ENCODE measurements around the gene PIWIL1.

Gene PIWIL1

GRCh38 chr12:130356222-130356621 lies 18.5 kb downstream of the PIWIL1 start:
- no peaks in the 10 kb centered on the region for H3K9me2 ChIP-seq (replicated peaks; ENCODE audit: insufficient read depth, low read length)
- no peaks in the 10 kb centered on the region for H3K36me3 ChIP-seq (ENCODE audit: low read length)
- H3K27me3 ChIP-seq (ENCODE audit: low read length), result no peaks in the 10 kb centered on the region
- TF ChIP-seq CTCF (IDR thresholded peaks at IDR 0.05; ENCODE audit: insufficient read depth, low read length, poor library complexity, severe bottlenecking) (no peak), EZH2phosphoT487 (conservative IDR thresholded peaks at IDR 0.05; ENCODE audit: low read length) (no peak)
- H3K27ac ChIP-seq (ENCODE audit: low read depth, low read length), result no peak overlapping the region
- H3K79me2 ChIP-seq (ENCODE audit: insufficient read depth, low read length), result no peaks in the 10 kb centered on the region
- H4K20me1 ChIP-seq (ENCODE audit: low read depth, low read length), result no peaks in the 10 kb centered on the region
- H3K9ac ChIP-seq (ENCODE audit: low read length), result no peak overlapping the region
- H3K4me3 ChIP-seq (ENCODE audit: insufficient read depth, low read length, poor library complexity, severe bottlenecking), result no peak overlapping the region
- H3F3A ChIP-seq (ENCODE audit: insufficient read depth), result no peaks in the 10 kb centered on the region
- H3K4me2 ChIP-seq (ENCODE audit: low read depth, low read length, poor library complexity, severe bottlenecking), result no peak overlapping the region
- H3K9me3 ChIP-seq (ENCODE audit: insufficient read depth, low read length), result no peaks in the 10 kb centered on the region
- no peak overlapping the region for H2AFZ ChIP-seq (ENCODE audit: low read depth, low read length, severe bottlenecking)

- no peak overlapping the region for H2AFZ ChIP-seq (ENCODE audit: low read depth, low read length, severe bottlenecking)
- no peaks in the 10 kb centered on the region for H3K27me3 ChIP-seq (ENCODE audit: low read length)
- no peaks in the 10 kb centered on the region for H3K79me2 ChIP-seq (ENCODE audit: insufficient read depth, low read length)
- no peaks in the 10 kb centered on the region for H3K9me2 ChIP-seq (replicated peaks; ENCODE audit: insufficient read depth, low read length)
- H3K4me2 ChIP-seq (ENCODE audit: low read depth, low read length, poor library complexity, severe bottlenecking), result no peak overlapping the region
- no peak overlapping the region for H3K9ac ChIP-seq (ENCODE audit: low read length)
- no peak overlapping the region for H3K27ac ChIP-seq (ENCODE audit: low read depth, low read length)
- no peaks in the 10 kb centered on the region for H3K36me3 ChIP-seq (ENCODE audit: low read length)
- no peak for TF ChIP-seq EZH2phosphoT487 (conservative IDR thresholded peaks at IDR 0.05; ENCODE audit: low read length)
- no peak for TF ChIP-seq CTCF (IDR thresholded peaks at IDR 0.05; ENCODE audit: insufficient read depth, low read length, poor library complexity, severe bottlenecking)
- H3F3A ChIP-seq (ENCODE audit: insufficient read depth), result no peaks in the 10 kb centered on the region
- H3K9me3 ChIP-seq (ENCODE audit: insufficient read depth, low read length), result no peaks in the 10 kb centered on the region
- no peaks in the 10 kb centered on the region for H4K20me1 ChIP-seq (ENCODE audit: low read depth, low read length)
- H3K4me3 ChIP-seq (ENCODE audit: insufficient read depth, low read length, poor library complexity, severe bottlenecking), result no peak overlapping the region
Measured at GRCh38 chr12:130357241-130357640, 19.6 kb downstream of the PIWIL1 start.

- no peak for TF ChIP-seq CTCF (IDR thresholded peaks at IDR 0.05; ENCODE audit: insufficient read depth, low read length, poor library complexity, severe bottlenecking)
- no peaks in the 10 kb centered on the region for H3K9me2 ChIP-seq (replicated peaks; ENCODE audit: insufficient read depth, low read length)
- H3K27ac ChIP-seq (ENCODE audit: low read depth, low read length), result no peak overlapping the region
- no peaks in the 10 kb centered on the region for H3K27me3 ChIP-seq (ENCODE audit: low read length)
- H3K9ac ChIP-seq (ENCODE audit: low read length), result no peak overlapping the region
- no peak overlapping the region for H3K4me2 ChIP-seq (ENCODE audit: low read depth, low read length, poor library complexity, severe bottlenecking)
- H4K20me1 ChIP-seq (ENCODE audit: low read depth, low read length), result no peaks in the 10 kb centered on the region
- no peaks in the 10 kb centered on the region for H3F3A ChIP-seq (ENCODE audit: insufficient read depth)
- H3K9me3 ChIP-seq (ENCODE audit: insufficient read depth, low read length), result no peaks in the 10 kb centered on the region
- no peaks in the 10 kb centered on the region for H3K79me2 ChIP-seq (ENCODE audit: insufficient read depth, low read length)
- H3K36me3 ChIP-seq (ENCODE audit: low read length), result no peaks in the 10 kb centered on the region
- no peak overlapping the region for H3K4me3 ChIP-seq (ENCODE audit: insufficient read depth, low read length, poor library complexity, severe bottlenecking)
- H2AFZ ChIP-seq (ENCODE audit: low read depth, low read length, severe bottlenecking), result no peak overlapping the region
Measured at GRCh38 chr12:130357729-130358330, 20.1 kb downstream of the PIWIL1 start.

Data from SU-DHL-6 (cell line).